Smooth muscle cell (in vitro differentiated cells): Measurements from ENCODE around the gene ACSM2B. TPM values are rescaled to one million over a fixed set of nuclear protein-coding genes. Genes with fewer than 3 reads are reported as not detected.
"Not testable (repeated sequence)": the region's sequence is repeated elsewhere in the genome, so short reads cannot be mapped to it uniquely, and the experiment has no call there.

Source experiments
- DNase-seq: peaks from one replicate; lab custom pipeline; 2025; ENCODE audit not compliant: unreplicated experiment; lab: John Stamatoyannopoulos, UW
- H2AFZ ChIP-seq: fragments of 200-600 bp; sonication (generic); 2 replicates; pipeline ENCODE4 v1.6.0; 2016; ENCODE audit warnings: antibody characterized with exemption, low read depth, mild to moderate bottlenecking
- H3F3A ChIP-seq: fragments of 200-600 bp; sonication (generic); 2 replicates; pipeline ENCODE4 v1.6.0; 2017; ENCODE audit warnings: antibody characterized with exemption, low read depth
- H3K27ac ChIP-seq: fragments of 200-600 bp; sonication (generic); 2 replicates; pipeline ENCODE4 v1.5.1; 2016; ENCODE audit warnings: low read depth, mild to moderate bottlenecking
- H3K27me3 ChIP-seq: fragments of 200-600 bp; sonication (generic); 2 replicates; pipeline ENCODE4 v1.6.1; 2016; ENCODE audit warnings: low read depth, mild to moderate bottlenecking
- H3K36me3 ChIP-seq: fragments of 200-600 bp; sonication (generic); 2 replicates; pipeline ENCODE4 v1.5.1; 2016; ENCODE audit warnings: low read depth
- H3K4me1 ChIP-seq: fragments of 200-600 bp; sonication (generic); 2 replicates; pipeline ENCODE4 v1.5.1; 2016; ENCODE audit warnings: low read depth
- H3K4me2 ChIP-seq: fragments of 200-600 bp; sonication (generic); 2 replicates; pipeline ENCODE4 v1.6.0; 2016; ENCODE audit warnings: mild to moderate bottlenecking
- H3K4me3 ChIP-seq: fragments of 200-600 bp; sonication (generic); 2 replicates; pipeline ENCODE4 v1.5.1; 2016; ENCODE audit warnings: mild to moderate bottlenecking
- H3K79me2 ChIP-seq: fragments of 200-600 bp; sonication (generic); 2 replicates; pipeline ENCODE4 v1.6.0; 2016; ENCODE audit warnings: low read depth, mild to moderate bottlenecking
- H3K9ac ChIP-seq: fragments of 200-600 bp; sonication (generic); 2 replicates; pipeline ENCODE4 v1.6.0; 2016; ENCODE audit warnings: low read depth
- H3K9me3 ChIP-seq: fragments of 200-600 bp; sonication (generic); replicated peaks from 2 replicates; pipeline ENCODE4 v1.5.1; 2016; ENCODE audit warnings: low read depth
- H4K20me1 ChIP-seq: fragments of 200-600 bp; sonication (generic); 2 replicates; pipeline ENCODE4 v1.6.0; 2016; ENCODE audit warnings: low read depth
- CTCF ChIP-seq: fragments of 200-600 bp; sonication (generic); IDR thresholded peaks from 2 replicates; pipeline ENCODE4 v1.5.1; 2017; ENCODE audit warnings: borderline replicate concordance, mild to moderate bottlenecking, antibody characterized with exemption; ENCODE audit not compliant: insufficient read depth, poor library complexity, severe bottlenecking
- WGBS: methylation state at CpG from one replicate; pipeline ENCODE4 v1.1.7; 2016; ENCODE audit warnings: low lambda C conversion rate; 5-methylcytosine and 5-hydroxymethylcytosine counted together
- polyA plus RNA-seq: library from polyadenylated mRNA; unstranded; fragments of >200 nt; fragmentation: Nextera tagmentation; extraction: Ambion mirVana; gene quantifications from 2 replicates; pipeline ENCODE4 v1.2.1, GENCODE V29; 2016
- total RNA-seq: library from RNA; depleted of rRNA; stranded (reverse); fragments of >200 nt; gene quantifications from 2 replicates; pipeline ENCODE4 v1.2.3, GENCODE V29; 2014

Gene ACSM2B
- not detected in 2 replicates for total RNA-seq
- polyA plus RNA-seq: not detected in 2 replicates

GRCh38 chr16:20576145-20576544 is at the start of gene ACSM2B:
ACSM2B (minus strand) TSS chr16:20576367; CDS start chr16:20564845, 11,522 bp downstream.
- H3K79me2 ChIP-seq, H3K4me3 ChIP-seq, H2AFZ ChIP-seq, H3F3A ChIP-seq, H3K4me2 ChIP-seq, H3K9me3 ChIP-seq, H3K9ac ChIP-seq, H3K27me3 ChIP-seq, H4K20me1 ChIP-seq, H3K4me1 ChIP-seq, H3K27ac ChIP-seq, DNase-seq, H3K36me3 ChIP-seq: not testable (repeated sequence)
- 68% methylated on average over 2 of the region's 2 CpGs for WGBS

- Histone ChIP-seq H3K36me3 (no peaks in the 10 kb centered on the region), H3K9ac (no peak overlapping the region), H3K4me2 (no peak overlapping the region), H2AFZ (no peak overlapping the region), H4K20me1 (no peaks in the 10 kb centered on the region), H3K27me3 (no peaks in the 10 kb centered on the region), H3K4me1 (no peaks in the 10 kb centered on the region), H3K27ac (no peak overlapping the region), H3K79me2 (no peaks in the 10 kb centered on the region), H3K4me3 (no peak overlapping the region), H3K9me3 (no peaks in the 10 kb centered on the region), H3F3A (no peaks in the 10 kb centered on the region)
- 84% methylated on average over 18 of the region's 18 CpGs for WGBS
- no peak for TF ChIP-seq CTCF
- DNase-seq: no peak
These were observed 49.0 kb upstream of the ACSM2B start for GRCh38 chr16:20624882-20625807.

GRCh38 chr16:20624205-20624604 is 48.0 kb upstream of the ACSM2B start:
- Histone ChIP-seq H3K27ac (no peak overlapping the region), H3F3A (no peaks in the 10 kb centered on the region), H3K9me3 (no peaks in the 10 kb centered on the region), H3K36me3 (no peaks in the 10 kb centered on the region), H3K9ac (no peak overlapping the region), H2AFZ (no peak overlapping the region), H3K4me3 (no peak overlapping the region), H3K27me3 (no peaks in the 10 kb centered on the region), H3K4me2 (no peak overlapping the region), H3K4me1 (no peaks in the 10 kb centered on the region), H4K20me1 (no peaks in the 10 kb centered on the region), H3K79me2 (no peaks in the 10 kb centered on the region)
- no peak for TF ChIP-seq CTCF
- DNase-seq: no peak
- WGBS: 91% methylated on average over 1 of the region's 1 CpG

- no peak overlapping the region for H3K9ac ChIP-seq
- no peaks in the 10 kb centered on the region for H3K4me1 ChIP-seq
- H2AFZ ChIP-seq: no peak overlapping the region
- TF ChIP-seq CTCF: no peak
- H4K20me1 ChIP-seq: no peaks in the 10 kb centered on the region
- H3K27me3 ChIP-seq: no peaks in the 10 kb centered on the region
- no peaks in the 10 kb centered on the region for H3F3A ChIP-seq
- no peaks in the 10 kb centered on the region for H3K79me2 ChIP-seq
- H3K4me2 ChIP-seq: no peak overlapping the region
- no peaks in the 10 kb centered on the region for H3K36me3 ChIP-seq
- H3K9me3 ChIP-seq: no peaks in the 10 kb centered on the region
- DNase-seq: no peak
- H3K4me3 ChIP-seq: no peak overlapping the region
- H3K27ac ChIP-seq: no peak overlapping the region
These were observed 46.3 kb upstream of the ACSM2B start for GRCh38 chr16:20622498-20622870.
